ENCODE measurements around the gene PCDH9. TPM values are rescaled to one million over a fixed set of nuclear protein-coding genes. Genes with fewer than 3 reads are reported as not detected.

PCDH9 gene
- total and polyA plus RNA-seq, 2 of the 4 experiments (the other 2 are of a cell fraction) = 2.2 to 10.2 TPM

DNA sequence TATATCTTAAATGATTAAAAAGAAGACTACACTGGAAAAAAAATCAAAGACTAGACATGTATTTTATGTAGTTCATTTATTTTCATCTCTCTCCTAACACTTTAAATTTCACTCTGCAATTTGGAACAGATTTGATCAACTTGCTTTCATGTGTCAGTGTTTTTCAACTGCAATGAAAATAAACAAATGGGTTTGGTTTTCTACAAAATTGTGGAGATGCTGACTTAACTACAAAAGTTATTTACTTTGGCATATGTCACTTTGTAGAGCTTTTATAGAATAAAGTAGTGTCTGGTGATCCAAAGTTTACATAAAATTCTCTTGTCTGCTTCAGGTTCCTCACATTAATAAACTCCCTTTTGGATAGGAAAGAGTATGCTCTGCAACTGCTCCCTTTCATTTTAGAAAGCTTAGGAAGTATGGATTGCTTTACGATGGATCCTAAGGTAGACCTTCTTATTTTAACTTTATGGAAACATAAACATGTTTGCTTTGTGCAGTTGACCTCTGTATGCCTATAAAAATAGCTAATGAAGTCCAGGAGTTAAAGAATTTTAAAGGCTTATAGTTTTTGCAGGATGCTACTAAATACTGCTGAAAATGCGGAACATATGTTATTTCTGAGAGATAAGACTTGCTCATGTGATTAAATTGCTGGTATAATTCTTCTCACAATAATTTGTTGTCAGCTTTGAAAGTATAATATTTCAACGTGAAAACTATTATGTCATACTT lies 815.9 kb downstream of the PCDH9 start:
- ATAC-seq (ENCODE audit: low read depth) (no peak), DNase-seq (no peak)
- H4K91ac ChIP-seq (ENCODE audit: insufficient read depth, low read depth, low read length) = no peak overlapping the region
- H2AFZ ChIP-seq (replicated peaks; ENCODE audit: low read length, poor library complexity) = no peak overlapping the region
- no peak overlapping the region for H2BK120ac ChIP-seq (ENCODE audit: low read depth, low read length)
- H3K27ac ChIP-seq (ENCODE audit: insufficient read depth, low read length) = no peak overlapping the region
- ChIA-PET POLR2A (ENCODE audit: unreplicated experiment) (no interaction called here), CTCF (interaction anchor here (1.1 kb wide), 1 partner anchor 9 kb away, joined by 5 read pairs; no protein-coding TSS in a partner anchor)
- no peak overlapping the region for H3K9ac ChIP-seq (ENCODE audit: low read depth, low read length)
- no peaks in the 10 kb centered on the region for H3K36me3 ChIP-seq (ENCODE audit: control insufficient read depth, insufficient read depth, low read length)
- H4K8ac ChIP-seq (ENCODE audit: low read depth in 2 of 2, low read length in 2 of 2) = no peak overlapping the region
- no peak for TF ChIP-seq FOS (IDR thresholded peaks at IDR 0.05; ENCODE audit: low read depth, low read length)
- no peak for TF ChIP-seq RFX5 (IDR thresholded peaks at IDR 0.05; ENCODE audit: low read depth, low read length)
- no peak for TF ChIP-seq CTCF (conservative IDR thresholded peaks at IDR 0.05; ENCODE audit: low read depth, low read length)
- no peak for TF ChIP-seq CEBPB (IDR thresholded peaks at IDR 0.05; ENCODE audit: low read depth, low read length)
- TF ChIP-seq USF2 (IDR thresholded peaks at IDR 0.05; ENCODE audit: low read depth, low read length) = no peak
- TF ChIP-seq RAD21 (IDR thresholded peaks at IDR 0.05; ENCODE audit: low read length) = no peak
- TF ChIP-seq MXI1 (IDR thresholded peaks at IDR 0.05; ENCODE audit: borderline replicate concordance, low read depth, low read length) = no peak
- no peak for TF ChIP-seq SMC3 (IDR thresholded peaks at IDR 0.05; ENCODE audit: low read depth, low read length)
- TF ChIP-seq ELK1 (IDR thresholded peaks at IDR 0.05; ENCODE audit: borderline replicate concordance, low read depth, low read length) = no peak
- TF ChIP-seq RCOR1 (IDR thresholded peaks at IDR 0.05; ENCODE audit: insufficient replicate concordance, low read length) = no peak
- no peak for TF ChIP-seq MAFK (IDR thresholded peaks at IDR 0.05; ENCODE audit: low read depth, low read length)
- TF ChIP-seq MAZ (IDR thresholded peaks at IDR 0.05; ENCODE audit: borderline replicate concordance, low read depth, low read length) = no peak
- no peak for TF ChIP-seq POLR2A (IDR thresholded peaks at IDR 0.05; ENCODE audit: low read depth, low read length)
- TF ChIP-seq BHLHE40 (IDR thresholded peaks at IDR 0.05; ENCODE audit: low read depth, low read length) = no peak
- no peak for TF ChIP-seq NFE2L2 (IDR thresholded peaks at IDR 0.05; ENCODE audit: low read depth, low read length)
- H3K18ac ChIP-seq (ENCODE audit: low read depth, low read length) = no peak overlapping the region
- H4K5ac ChIP-seq (ENCODE audit: low read depth, low read length) = no peak overlapping the region
- H3K4me3 ChIP-seq (ENCODE audit: insufficient read depth, low read depth, low read length) = no peak overlapping the region
- no peak overlapping the region for H2BK15ac ChIP-seq (ENCODE audit: low read depth, low read length)
- BruUV-seq (replicated peaks) = no TSS peak
- WGBS, 2 experiments (ENCODE audit: extremely low coverage in 2 of 2, insufficient read length in 1 of 2) = no CpG with 5 or more reads among the region's 3 CpGs
- H3K56ac ChIP-seq (ENCODE audit: extremely low read depth, insufficient read depth, low read length) = no peak overlapping the region
- no peaks in the 10 kb centered on the region for H3K4me1 ChIP-seq (ENCODE audit: control insufficient read depth, insufficient read depth, low read length)
- H4K20me1 ChIP-seq (ENCODE audit: insufficient read depth, low read length) = no peaks in the 10 kb centered on the region
- H2AK5ac ChIP-seq (ENCODE audit: low read depth, low read length) = no peak overlapping the region
- no peaks in the 10 kb centered on the region for H3K27me3 ChIP-seq (ENCODE audit: control insufficient read depth, insufficient read depth, low read length)
- in situ Hi-C loops (cut with MboI; ENCODE audit: low sequenced_read_pairs) (no loop called here), dilution Hi-C loops (cut with HindIII; ENCODE audit: low sequenced_read_pairs, unreplicated experiment) (no loop called here), intact Hi-C loops (cut with micrococcal nuclease) (no loop called here)
- no peak overlapping the region for H3K4ac ChIP-seq (ENCODE audit: low read depth, low read length)
- no peak overlapping the region for H3K23ac ChIP-seq (ENCODE audit: low read depth, low read length)
- no peak overlapping the region for H2BK5ac ChIP-seq (ENCODE audit: low read depth, low read length, poor library complexity, severe bottlenecking)
- no peak overlapping the region for H3K14ac ChIP-seq (replicated peaks; ENCODE audit: low read depth, low read length)
- H2AK9ac ChIP-seq (replicated peaks; ENCODE audit: low read depth, low read length, poor library complexity) = no peak overlapping the region
- no peak overlapping the region for H2BK20ac ChIP-seq (ENCODE audit: low read depth, low read length)
- H3K79me1 ChIP-seq (ENCODE audit: low read depth in 1 of 2, low read length in 2 of 2) = no peaks in the 10 kb centered on the region
- H3K4me2 ChIP-seq (ENCODE audit: low read depth, low read length) = no peak overlapping the region
- no peaks in the 10 kb centered on the region for H3K9me3 ChIP-seq (ENCODE audit: control insufficient read depth, insufficient read depth, low read length)
- no peaks in the 10 kb centered on the region for H3K9me1 ChIP-seq (ENCODE audit: insufficient read depth, low read length)

All from IMR-90 (cell line).